Spleen (tissue), 7 donors: ENCODE data around the gene ANGPTL2.

Experiments
- CTCF ChIP-seq, 11 experiments: fragments of 200-600 bp in 7 of 11; fragments of 450-650 bp in 4 of 11; sonication (generic) in 4 of 11; IDR thresholded peaks in 8 of 11; conservative IDR thresholded peaks in 3 of 11; 1 replicate in 7 of 11; 2 replicates in 4 of 11; pipeline versions ENCODE4 v1.4.0 to v1.8.0; 2016 to 2021; ENCODE audit warnings: antibody characterized with exemption in 11 of 11, inconsistent platforms in 4 of 11, mild to moderate bottlenecking in 1 of 11
- POLR2A ChIP-seq, 3 donors: fragments of 450-650 bp; IDR thresholded peaks; one replicate each; pipeline ENCODE4 v1.5.1; 2017; ENCODE audit warnings: antibody characterized with exemption in 3 of 3, mild to moderate bottlenecking in 1 of 3
- donor health status: DM: no; HTN: no; CAD: no; lungs with moderate emphysema.
- donor health status: DM: no; HTN: no; CAD: no.
- donor health status: DM: no; HTN: no; CAD: no.

- TF ChIP-seq CTCF (IDR thresholded peaks at IDR 0.05 in 8 of 11, conservative IDR thresholded peaks at IDR 0.05 in 3 of 11) (no peak), POLR2A (IDR thresholded peaks at IDR 0.05) (no peak)
These were observed 66.6 kb downstream of the ANGPTL2 start for GRCh38 chr9:127055745-127056402.
